Colonic mucosa (tissue), 4 donors: ENCODE data around the gene PLA2G4E. TPM values are rescaled to one million over a fixed set of nuclear protein-coding genes. Genes with fewer than 3 reads are reported as not detected.

Source experiments
- DNase-seq: peaks from one replicate; pipeline ENCODE4 v3.0.0-alpha.2; 2020
- H3K27ac ChIP-seq: fragments of 200-600 bp; one replicate; pipeline ENCODE4 v1.8.0; 2021
- H3K27me3 ChIP-seq: fragments of 200-600 bp; one replicate; pipeline ENCODE4 v1.8.0; 2021
- H3K36me3 ChIP-seq: fragments of 200-600 bp; one replicate; pipeline ENCODE4 v1.8.0; 2021
- H3K4me1 ChIP-seq: fragments of 200-600 bp; one replicate; pipeline ENCODE4 v1.8.0; 2021; ENCODE audit warnings: mild to moderate bottlenecking
- H3K4me3 ChIP-seq: fragments of 200-600 bp; one replicate; pipeline ENCODE4 v1.8.0; 2021
- H3K9ac ChIP-seq, 2 donors: one replicate each; pipeline ENCODE4 v1.7.0; 2013; ENCODE audit warnings: control low read depth in 2 of 2, low read depth in 2 of 2, low read length in 2 of 2
- H3K9me3 ChIP-seq: fragments of 200-600 bp; one replicate; pipeline ENCODE4 v1.8.0; 2021
- CTCF ChIP-seq: fragments of 200-600 bp; IDR thresholded peaks from one replicate; pipeline ENCODE4 v1.8.0; 2022; ENCODE audit warnings: antibody characterized with exemption, mild to moderate bottlenecking
- intact Hi-C: fragments of 100-400 bp; cut with DNase I; formaldehyde crosslinking; loops from one replicate; pipeline ENCODE4 v1.14.1; 2022
- total RNA-seq, 2 donors: library from RNA; stranded (reverse); fragmentation: NEBNext Ultra II Directional in 1 of 2; extraction: Animal tissue kit (Norgen Biotek cat#: 25700) in 1 of 2; gene quantifications; one replicate each; pipeline ENCODE4 v1.2.1, GENCODE V29; 2021
- donor health status: healthy.
- donor health status: DM: no; HTN: no; CAD: no.
- donor health status: DM: no; HTN: no; CAD: no.

The PLA2G4E gene
- total RNA-seq, 2 donors from 2014 or later: 0.67 TPM; not detected in 1

GRCh38 chr15:41978534-41978933, 42.3 kb downstream of the PLA2G4E start:
- Histone ChIP-seq H3K4me1 (no peaks in the 10 kb centered on the region), H3K27ac (no peak overlapping the region), H3K27me3 (no peaks in the 10 kb centered on the region), H3K9ac (no peak overlapping the region), H3K9me3 (no peaks in the 10 kb centered on the region), H3K36me3 (no peaks in the 10 kb centered on the region), H3K4me3 (no peak overlapping the region)
- intact Hi-C loops: no loop called here
- DNase-seq: no peak
- TF ChIP-seq CTCF: no peak

GRCh38 chr15:41977757-41978383, 43.0 kb downstream of the PLA2G4E start:
- no peak for DNase-seq

GRCh38 chr15:41975669-41976068, 45.2 kb downstream of the PLA2G4E start:
- Histone ChIP-seq H3K9me3 (no peaks in the 10 kb centered on the region), H3K9ac (no peak overlapping the region), H3K4me3 (no peak overlapping the region), H3K27me3 (no peaks in the 10 kb centered on the region), H3K36me3 (no peaks in the 10 kb centered on the region), H3K4me1 (no peaks in the 10 kb centered on the region), H3K27ac (no peak overlapping the region)
- intact Hi-C loops: no loop called here
- no peak for TF ChIP-seq CTCF
- DNase-seq: no peak

More at GRCh38 chr15:41977757-41978383, 43.0 kb downstream of the PLA2G4E start:
- intact Hi-C loops: no loop called here
- no peak overlapping the region for H3K27ac ChIP-seq
- H3K9ac ChIP-seq: no peak overlapping the region
- no peaks in the 10 kb centered on the region for H3K4me1 ChIP-seq
- no peaks in the 10 kb centered on the region for H3K9me3 ChIP-seq
- H3K4me3 ChIP-seq: no peak overlapping the region
- TF ChIP-seq CTCF: no peak
- no peaks in the 10 kb centered on the region for H3K27me3 ChIP-seq
- H3K36me3 ChIP-seq: no peaks in the 10 kb centered on the region

- Histone ChIP-seq H3K27me3 (no peaks in the 10 kb centered on the region), H3K27ac (peak overlapping the region; percentile 58), H3K4me1 (no peaks in the 10 kb centered on the region), H3K9me3 (no peaks in the 10 kb centered on the region), H3K4me3 (no peak overlapping the region), H3K9ac (no peak overlapping the region), H3K36me3 (no peaks in the 10 kb centered on the region)
- TF ChIP-seq CTCF: no peak
- intact Hi-C loops: no loop called here
- no peak for DNase-seq
Measured at GRCh38 chr15:41974041-41974440, 46.8 kb downstream of the PLA2G4E start.

- DNase-seq: peak; percentile 99
- H3K9me3 ChIP-seq: no peaks in the 10 kb centered on the region
- no peaks in the 10 kb centered on the region for H3K27me3 ChIP-seq
- no peaks in the 10 kb centered on the region for H3K4me1 ChIP-seq
- H3K4me3 ChIP-seq: peak within 1 kb of the TSS; percentile 93
- H3K27ac ChIP-seq: peak within 1 kb of the TSS; percentile 85
- peak within 1 kb of the TSS; percentile 95 to 99 for H3K9ac ChIP-seq
- intact Hi-C loops: no loop called here
- TF ChIP-seq CTCF: no peak
- no peaks in the 10 kb centered on the region for H3K36me3 ChIP-seq
Measured at GRCh38 chr15:41972253-41973242, 48.3 kb downstream of the PLA2G4E start, which contains the start of gene EHD4. EHD4 (minus strand) TSS chr15:41972557; CDS start chr15:41972494, 63 bp downstream.
